CD4-positive, alpha-beta T cell treated with Interleukin-15 for 4 hours (primary cell): Measurements from ENCODE around the gene EFNA5.

ENCODE experiments used
- DNase-seq: peaks from one replicate; pipeline ENCODE4 v3.0.0-alpha.2; 2020; ENCODE audit warnings: low spot score

The EFNA5 gene

GRCh38 chr5:107672211-107673038 is 1.7 kb upstream of the EFNA5 start:
- peak; percentile 2 for DNase-seq

- DNase-seq: no peak
Measured at GRCh38 chr5:107671742-107672210, 1.0 kb upstream of the EFNA5 start.

- no peak for DNase-seq
Measured at GRCh38 chr5:107670087-107670931, 428 bp downstream of the EFNA5 start.

GRCh38 chr5:107669096-107670031 is 1.4 kb downstream of the EFNA5 start:
- DNase-seq: no peak

- DNase-seq: no peak
Measured at GRCh38 chr5:107668154-107669095, 2.3 kb downstream of the EFNA5 start.

GRCh38 chr5:107666051-107666655 is 4.6 kb downstream of the EFNA5 start:
- DNase-seq: no peak

GRCh38 chr5:107665036-107665570 is 5.6 kb downstream of the EFNA5 start:
- no peak for DNase-seq

- DNase-seq: no peak
Measured at GRCh38 chr5:107663697-107664096, 7.0 kb downstream of the EFNA5 start.

GRCh38 chr5:107661650-107662044 is 9.1 kb downstream of the EFNA5 start:
- DNase-seq: no peak

GRCh38 chr5:107661038-107661649 is 9.6 kb downstream of the EFNA5 start:
- DNase-seq: no peak

GRCh38 chr5:107658528-107658927 is 12.2 kb downstream of the EFNA5 start:
- DNase-seq: no peak

GRCh38 chr5:107655831-107656230 is 14.9 kb downstream of the EFNA5 start:
- DNase-seq: no peak

- DNase-seq: no peak
Measured at GRCh38 chr5:107654827-107655226, 15.9 kb downstream of the EFNA5 start.

- no peak for DNase-seq
Measured at GRCh38 chr5:107653685-107654084, 17.1 kb downstream of the EFNA5 start.

- DNase-seq: no peak
Measured at GRCh38 chr5:107652839-107653607, 17.7 kb downstream of the EFNA5 start.

GRCh38 chr5:107652408-107652807 is 18.3 kb downstream of the EFNA5 start:
- DNase-seq: no peak

GRCh38 chr5:107651325-107651724 is 19.4 kb downstream of the EFNA5 start:
- no peak for DNase-seq

- no peak for DNase-seq
Measured at GRCh38 chr5:107646418-107646817, 24.3 kb downstream of the EFNA5 start.

- DNase-seq: no peak
Measured at GRCh38 chr5:107640568-107640967, 30.2 kb downstream of the EFNA5 start.
